HG02870 (cell line): ENCODE measurements around the gene SYNPR.

ENCODE experiments used
- ATAC-seq: cut with Tn5 transposase; IDR thresholded peaks from one replicate; pipeline ENCODE4 v1.9.1; 2021; ENCODE audit warnings: mild to moderate bottlenecking, moderate library complexity; ENCODE audit not compliant: unreplicated experiment

SYNPR gene

GRCh38 chr3:63303238-63303637 is 25.1 kb downstream of the SYNPR start:
- no peak for ATAC-seq

DNA sequence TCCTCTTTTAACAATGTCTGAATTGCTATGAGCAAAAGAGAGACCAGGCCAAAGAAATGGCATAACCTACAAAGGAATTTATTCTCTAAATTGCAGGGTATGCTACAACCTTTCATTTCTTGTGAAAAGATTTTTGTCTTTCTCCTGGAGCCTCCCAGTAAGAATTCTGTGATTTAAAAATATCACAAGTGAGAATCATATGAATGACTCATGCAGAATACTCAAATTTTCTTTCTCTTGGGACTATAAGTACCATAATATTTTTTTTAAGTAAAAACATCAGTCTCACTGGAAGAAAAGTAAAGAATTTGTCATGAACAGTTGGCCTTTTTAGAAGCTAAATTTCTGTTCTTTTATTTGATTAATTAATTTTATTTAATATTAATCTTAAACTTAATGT is 26.3 kb downstream of the SYNPR start:
- no peak for ATAC-seq

DNA sequence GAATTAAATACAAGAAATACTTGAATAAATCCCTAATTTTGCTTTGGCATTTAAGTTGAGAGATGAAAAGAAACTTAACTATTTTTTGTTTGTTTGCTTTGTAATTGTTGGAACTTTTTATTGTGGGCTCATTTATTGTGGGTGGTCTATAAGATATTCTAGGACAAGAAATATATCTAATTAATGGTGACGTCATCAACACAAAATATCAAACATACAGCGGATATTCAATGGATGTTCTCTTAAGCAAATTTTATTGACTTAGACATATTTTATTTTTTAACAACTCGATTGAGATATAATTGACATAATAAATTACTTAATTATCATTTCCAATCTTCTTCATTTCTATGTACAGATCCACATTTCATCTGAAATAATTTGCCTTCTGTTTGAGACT is 30.0 kb downstream of the SYNPR start:
- no peak for ATAC-seq

GRCh38 chr3:63309768-63310167 is 31.7 kb downstream of the SYNPR start:
- no peak for ATAC-seq

- no peak for ATAC-seq
These were observed 45.7 kb downstream of the SYNPR start for GRCh38 chr3:63323766-63324165.

GRCh38 chr3:63324621-63325020 is 46.5 kb downstream of the SYNPR start:
- no peak for ATAC-seq

GRCh38 chr3:63325386-63325785 is 47.3 kb downstream of the SYNPR start:
- no peak for ATAC-seq

DNA sequence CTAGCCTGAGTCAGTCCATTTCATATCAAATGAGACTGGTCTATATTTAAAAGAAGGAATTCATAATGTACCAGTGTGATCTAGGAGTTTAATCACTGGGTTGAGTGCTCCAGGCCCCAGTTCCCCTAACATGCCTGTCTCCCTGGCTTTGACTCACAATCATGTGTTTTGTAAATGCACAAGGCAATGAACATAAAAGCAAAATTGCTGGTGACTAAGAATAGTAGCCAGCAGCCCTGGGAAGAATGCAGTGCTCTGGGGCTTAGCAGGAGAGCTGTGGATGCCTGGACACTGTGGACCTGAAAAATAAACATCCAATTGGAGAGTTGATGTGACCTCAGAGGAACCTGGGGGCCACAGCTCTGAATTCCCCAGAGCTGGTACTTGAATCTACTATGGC is 50.3 kb downstream of the SYNPR start:
- ATAC-seq, result no peak

DNA sequence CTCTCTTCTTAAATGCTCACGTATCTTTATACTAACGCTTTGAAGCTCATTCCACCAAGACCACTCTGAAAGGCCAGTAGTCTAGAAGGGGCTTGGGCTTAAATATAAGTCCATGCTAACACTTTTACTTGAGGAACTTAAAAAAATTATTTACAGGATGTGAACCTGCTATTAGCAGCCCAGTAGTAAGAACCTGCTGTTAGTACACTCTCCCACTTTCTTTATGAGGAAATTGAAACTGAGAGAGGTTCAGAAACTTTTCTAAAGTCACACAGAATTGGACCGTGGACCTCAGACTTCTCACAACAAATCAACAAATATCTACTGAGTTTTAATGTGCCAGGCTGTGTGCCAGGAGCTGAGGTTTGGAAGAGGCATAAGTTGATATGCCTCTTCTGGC is 53.4 kb downstream of the SYNPR start:
- ATAC-seq, result no peak

GRCh38 chr3:63333815-63334214 is 55.7 kb downstream of the SYNPR start:
- no peak for ATAC-seq

DNA sequence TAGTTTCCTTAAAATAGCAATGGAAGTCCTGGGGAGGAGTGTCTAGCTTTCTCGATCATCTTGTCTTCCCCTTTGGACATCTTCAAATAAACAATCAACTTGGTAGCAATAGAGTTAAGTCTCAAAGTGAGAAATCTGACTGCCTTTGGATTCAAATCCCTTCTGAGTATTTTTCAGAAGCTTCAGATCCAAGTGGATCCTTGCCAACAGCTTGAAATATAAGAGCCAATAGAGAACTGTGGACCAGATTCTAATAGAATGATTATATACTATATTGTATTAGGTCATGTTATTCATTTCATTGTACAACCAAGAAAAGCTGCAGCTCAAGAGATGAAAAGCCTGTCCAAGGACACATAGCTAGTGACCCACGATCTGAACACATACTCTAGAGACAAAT is 60.2 kb downstream of the SYNPR start:
- no peak for ATAC-seq

DNA sequence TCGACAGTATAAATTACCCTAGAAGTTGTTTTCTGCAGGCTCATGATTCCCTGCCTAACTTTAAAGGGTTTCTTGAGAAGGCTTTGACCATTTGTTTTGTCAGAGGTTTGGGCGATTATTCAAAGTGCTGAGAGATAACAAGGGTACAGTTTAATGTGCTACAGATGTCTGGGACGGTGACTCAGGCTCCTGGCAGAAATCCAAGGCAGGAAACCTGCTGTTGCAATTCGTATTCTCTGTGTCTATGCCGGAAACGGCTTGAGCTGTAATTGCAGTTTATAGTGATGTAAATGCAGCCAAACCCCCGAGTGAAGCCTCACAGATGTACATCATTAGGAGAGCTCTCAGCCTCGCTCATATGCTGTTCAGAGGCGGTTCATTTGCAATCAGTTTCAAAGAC is 65.6 kb downstream of the SYNPR start:
- ATAC-seq, result no peak

- no peak for ATAC-seq
These were observed 66.6 kb downstream of the SYNPR start for GRCh38 chr3:63344661-63345060.

DNA sequence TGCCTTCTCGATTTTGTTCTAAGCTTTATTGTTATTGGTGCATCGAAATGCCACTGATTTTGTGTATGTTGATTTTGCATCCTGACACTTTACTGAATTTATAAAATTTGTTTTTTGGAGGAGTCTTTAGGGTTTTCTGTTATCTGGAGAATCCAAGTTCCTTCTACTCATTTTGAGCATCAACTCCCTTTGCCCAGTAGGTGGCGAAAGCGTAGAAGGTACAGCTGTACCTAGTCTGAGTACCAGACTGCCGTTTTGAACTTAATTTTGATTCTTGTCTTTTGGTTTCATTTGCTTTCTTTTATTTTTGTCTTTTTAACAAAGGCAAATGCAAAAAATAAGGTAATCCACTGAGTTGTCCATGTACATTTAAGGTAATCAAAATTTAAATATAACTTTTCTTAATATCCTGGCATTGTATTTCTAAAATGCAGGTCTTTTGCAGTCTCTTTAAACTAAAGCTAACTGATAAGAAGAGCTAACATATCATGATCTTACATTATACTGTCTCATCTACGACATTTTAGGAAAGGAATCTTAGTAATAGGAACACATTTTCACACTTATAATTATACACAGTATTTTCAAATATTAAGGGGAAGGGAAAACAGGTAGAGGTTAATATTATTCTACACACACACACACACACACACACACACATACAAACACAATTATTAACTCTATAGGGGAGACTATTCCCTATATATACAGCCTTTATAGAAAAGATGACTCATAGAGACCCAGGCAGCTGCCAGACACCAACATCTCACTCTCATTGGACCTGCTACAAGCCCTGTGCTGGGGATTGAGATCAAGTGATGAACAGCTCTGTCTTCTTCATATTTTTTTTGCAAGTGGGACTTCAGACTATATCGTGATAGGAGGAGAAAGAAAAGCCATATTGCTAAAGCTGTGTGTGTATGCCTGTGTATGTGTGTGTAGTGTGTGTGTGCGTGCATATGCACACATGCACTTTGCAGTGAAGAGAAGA is 71.8 kb downstream of the SYNPR start:
- peak; percentile 64 for ATAC-seq

DNA sequence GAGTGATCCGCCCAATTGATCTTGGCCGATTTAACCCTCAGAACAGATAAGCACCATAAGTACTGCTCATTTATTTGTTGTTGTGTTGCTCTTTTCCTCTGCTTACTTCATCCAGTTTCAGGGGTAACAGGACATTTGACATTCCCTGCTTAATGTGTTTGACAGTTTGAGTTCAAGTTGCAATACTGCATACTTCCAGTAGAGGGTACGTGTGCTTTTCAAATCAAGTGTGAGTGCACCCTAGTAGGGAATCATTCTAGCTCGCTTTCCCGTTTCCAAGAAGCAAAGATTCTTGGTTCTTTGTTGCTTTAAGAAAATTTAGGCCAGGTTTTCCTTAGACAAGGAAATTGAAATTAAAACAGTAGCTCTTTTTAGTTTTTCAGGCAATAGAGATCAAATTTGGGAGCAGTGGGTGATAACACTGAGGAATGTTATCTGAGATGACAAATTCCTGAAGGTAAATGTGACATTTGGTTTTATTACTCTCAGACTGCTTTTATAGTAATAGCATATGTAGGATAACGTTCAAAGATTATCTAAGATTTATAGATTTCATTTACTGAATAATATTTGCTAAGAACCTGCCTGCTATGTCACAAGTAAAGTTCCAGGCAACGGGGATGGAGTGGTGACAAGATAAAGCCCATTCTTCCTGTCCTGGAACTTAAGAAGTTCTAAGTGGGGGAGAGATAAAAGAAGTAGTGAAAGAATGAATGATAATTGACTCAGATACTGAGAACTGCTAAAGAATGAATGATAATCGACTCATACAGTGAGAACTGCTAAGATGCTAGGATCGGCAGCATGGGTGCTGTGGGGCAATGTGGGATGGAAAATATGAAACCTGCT is 73.3 kb downstream of the SYNPR start:
- ATAC-seq, result peak; percentile 77

DNA sequence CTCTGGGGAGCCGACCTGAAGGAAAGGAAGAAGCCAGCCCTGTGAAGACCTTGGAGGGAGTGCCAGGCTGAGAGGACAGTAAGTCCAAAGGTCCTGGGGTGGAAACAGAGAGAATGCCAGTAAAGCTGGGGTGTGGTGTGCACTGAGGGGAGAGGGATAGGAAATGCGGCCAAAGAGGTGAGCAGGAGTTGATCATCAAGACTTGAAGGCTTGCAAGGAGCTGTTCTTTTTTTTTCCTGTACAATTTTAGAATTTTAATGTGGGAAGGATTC is 73.8 kb downstream of the SYNPR start:
- ATAC-seq, result no peak

DNA sequence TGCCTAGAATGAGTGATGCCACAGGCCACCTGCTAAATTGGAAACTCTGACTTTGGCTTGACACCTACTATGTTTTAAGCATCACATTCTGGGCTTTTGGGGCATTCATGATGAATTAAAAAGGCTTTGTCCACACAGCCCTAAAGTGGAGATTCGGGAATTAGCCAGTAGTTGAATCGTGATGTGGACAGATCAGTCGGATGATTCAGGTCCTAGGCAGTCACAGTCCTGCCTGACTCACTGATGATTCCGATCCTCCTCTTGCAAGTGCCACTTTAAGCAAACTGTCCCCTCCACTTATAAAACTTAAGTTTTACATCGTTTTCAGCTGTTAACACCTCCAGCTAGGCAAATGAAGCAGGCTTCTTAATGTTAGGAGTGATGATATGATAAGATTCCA is 75.3 kb downstream of the SYNPR start:
- no peak for ATAC-seq

DNA sequence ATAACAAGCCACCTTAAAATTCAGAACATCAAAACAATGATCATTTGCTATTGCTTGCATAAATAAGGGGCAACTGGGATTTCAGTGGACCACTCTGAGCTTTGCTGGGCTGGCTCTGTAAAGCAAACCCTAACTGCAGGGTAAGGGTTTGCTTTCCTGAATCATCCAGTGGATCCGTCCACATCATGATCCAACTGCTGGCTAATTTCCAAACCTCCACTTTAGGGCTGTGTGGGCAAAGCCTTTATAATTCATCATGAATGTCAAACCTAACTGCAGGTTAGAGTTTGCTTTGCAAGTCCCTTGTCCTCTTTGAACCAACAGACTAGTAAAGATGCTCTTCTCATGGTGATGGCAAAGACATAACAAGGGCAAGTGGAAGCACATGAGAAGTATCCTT is 76.1 kb downstream of the SYNPR start:
- no peak for ATAC-seq

GRCh38 chr3:63355809-63356208 is 77.7 kb downstream of the SYNPR start:
- no peak for ATAC-seq

- ATAC-seq, result no peak
These were observed 86.4 kb downstream of the SYNPR start for GRCh38 chr3:63364495-63364894.

GRCh38 chr3:63364910-63365309 is 86.8 kb downstream of the SYNPR start:
- no peak for ATAC-seq

DNA sequence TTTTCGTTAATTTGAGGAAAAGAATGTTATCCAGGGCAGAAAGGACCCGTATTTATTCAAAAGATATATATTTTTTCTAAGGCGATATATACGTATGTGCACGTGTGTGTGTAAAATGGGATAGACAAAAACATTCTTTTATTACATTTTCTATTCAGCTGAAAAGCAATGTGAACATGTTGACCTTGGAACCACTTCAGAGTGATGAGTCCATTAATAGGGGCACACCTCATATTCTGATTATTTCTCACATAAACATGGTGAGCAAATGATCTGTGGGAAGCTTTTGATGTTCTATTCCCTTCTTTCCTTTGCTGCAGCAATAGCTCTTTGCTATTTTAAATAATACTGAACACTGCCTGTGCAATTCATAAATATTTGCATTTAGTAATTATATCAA is 87.6 kb downstream of the SYNPR start:
- ATAC-seq, result no peak
